Natural killer cell (primary cell): ENCODE measurements around the gene ANKRD29. TPM values are rescaled to one million over a fixed set of nuclear protein-coding genes. Genes with fewer than 3 reads are reported as not detected.

Experiments used
- ATAC-seq, 3 donors: fragments of 150-1000 bp in 2 of 3; fragments of 200-7000 bp in 1 of 3; cut with Tn5 transposase; 1 replicate in 1 of 3; 2 replicates in 2 of 3; pipeline ENCODE4 v1.10.0; 2021; ENCODE audit warnings: mild to moderate bottlenecking in 2 of 3, moderate library complexity in 2 of 3
- DNase-seq, 2 donors: peaks; one replicate each; pipeline versions ENCODE4 v3.0.0 to v3.0.0-alpha.2; 2013 to 2021; ENCODE audit warnings: mixed read lengths in 1 of 2
- H3K27ac ChIP-seq: one replicate; pipeline ENCODE4 v1.5.1; 2013; ENCODE audit warnings: mild to moderate bottlenecking, low read length
- H3K27me3 ChIP-seq: one replicate; pipeline ENCODE4 v1.6.1; 2013; ENCODE audit warnings: low read length; ENCODE audit not compliant: control insufficient read depth, insufficient read depth
- H3K36me3 ChIP-seq: one replicate; pipeline ENCODE4 v1.6.1; 2013; ENCODE audit warnings: low read length; ENCODE audit not compliant: control insufficient read depth, insufficient read depth
- H3K4me1 ChIP-seq: one replicate; pipeline ENCODE4 v1.6.1; 2013; ENCODE audit warnings: low read length; ENCODE audit not compliant: control insufficient read depth, insufficient read depth
- H3K4me3 ChIP-seq: one replicate; pipeline ENCODE4 v1.5.1; 2013; ENCODE audit warnings: low read length
- H3K9me3 ChIP-seq: one replicate; pipeline ENCODE4 v1.6.1; 2013; ENCODE audit warnings: low read length; ENCODE audit not compliant: control insufficient read depth, insufficient read depth
- H3K27ac Mint-ChIP-seq, 2 donors: one replicate each; pipeline ENCODE4 v1.8.0; 2022; ENCODE audit warnings: mild to moderate bottlenecking in 2 of 2, mixed read lengths in 2 of 2, moderate library complexity in 1 of 2
- H3K27me3 Mint-ChIP-seq, 2 donors: one replicate each; pipeline ENCODE4 v1.8.0; 2022; ENCODE audit warnings: low read depth in 2 of 2, mixed read lengths in 2 of 2
- H3K36me3 Mint-ChIP-seq: one replicate; pipeline ENCODE4 v1.8.0; 2022; ENCODE audit warnings: mixed read lengths
- H3K4me1 Mint-ChIP-seq, 2 donors: one replicate each; pipeline ENCODE4 v1.8.0; 2022; ENCODE audit warnings: mixed read lengths in 2 of 2
- H3K4me3 Mint-ChIP-seq: one replicate; pipeline ENCODE4 v1.8.0; 2022; ENCODE audit warnings: mild to moderate bottlenecking, moderate library complexity, mixed read lengths
- H3K9me3 Mint-ChIP-seq, 2 donors: one replicate each; pipeline ENCODE4 v1.8.0; 2022; ENCODE audit warnings: mixed read lengths in 2 of 2
- CTCF ChIP-seq: fragments of 200-600 bp; IDR thresholded peaks from one replicate; pipeline ENCODE4 v1.8.0; 2022; ENCODE audit warnings: antibody characterized with exemption
- WGBS: methylation state at CpG from one replicate; pipeline ENCODE4 v1.1.7; 2013; ENCODE audit warnings: missing lambda C conversion rate; ENCODE audit not compliant: insufficient coverage; 5-methylcytosine and 5-hydroxymethylcytosine counted together
- intact Hi-C: fragments of 100-400 bp; cut with micrococcal nuclease; formaldehyde crosslinking; loops from one replicate; pipeline ENCODE4 v1.14.2; 2022
- total RNA-seq, 4 donors: library from RNA; stranded (reverse); fragments of 120-200 nt in 1 of 4; gene quantifications; one replicate each; pipeline versions ENCODE4 v1.2.3 to v1.2.4, GENCODE V29; 2013 to 2022

ANKRD29 gene
- total RNA-seq, 3 donors from 2014 or later (not counting 1 experiment from before 2014, with no cell fraction given), result 0.35 to 0.45 TPM; not detected in 1

GRCh38 chr18:23573020-23573419 is 89.7 kb downstream of the ANKRD29 start:
- H3K27me3 Mint-ChIP-seq, result no peaks in the 10 kb centered on the region
- ATAC-seq, result no peak

GRCh38 chr18:23572570-23572969 is 90.1 kb downstream of the ANKRD29 start:
- no peak for TF ChIP-seq CTCF
- H3K4me3 Mint-ChIP-seq, result peak overlapping the region; percentile 61
- H3K4me3 ChIP-seq, result no peak overlapping the region
- no peaks in the 10 kb centered on the region for H3K9me3 Mint-ChIP-seq
- intact Hi-C loops, result loop anchor here (5.0 to 10.0 kb wide), 2 partner anchors 70 to 442 kb away; partner anchors contain the start of genes RMC1 and TTC39C
- peak overlapping the region; percentile 75 for H3K27ac ChIP-seq
- no peaks in the 10 kb centered on the region for H3K27me3 Mint-ChIP-seq
- H3K4me1 Mint-ChIP-seq, result peaks cover 67 to 76% of the 10 kb centered on the region in 2 donors
- DNase-seq (no peak), ATAC-seq (no peak)
- no peaks in the 10 kb centered on the region for H3K27me3 ChIP-seq
- H3K36me3 Mint-ChIP-seq, result peaks cover 17% of the 10 kb centered on the region
- WGBS, result 84% methylated on average over 5 of the region's 5 CpGs
- peak overlapping the region; percentile 94 to 99 for H3K27ac Mint-ChIP-seq
- H3K9me3 ChIP-seq, result no peaks in the 10 kb centered on the region
- peaks cover 58% of the 10 kb centered on the region for H3K4me1 ChIP-seq
- peaks cover 33% of the 10 kb centered on the region for H3K36me3 ChIP-seq

More at GRCh38 chr18:23573020-23573419, 89.7 kb downstream of the ANKRD29 start:
- Mint-ChIP-seq H3K4me3 (peak overlapping the region; percentile 91), H3K36me3 (peaks cover 12% of the 10 kb centered on the region), H3K9me3 (no peaks in the 10 kb centered on the region), H3K27ac (peak overlapping the region; percentile 94 to 99), H3K4me1 (peaks cover 67 to 76% of the 10 kb centered on the region in 2 donors)
- TF ChIP-seq CTCF, result no peak
- Histone ChIP-seq H3K36me3 (peaks cover 29% of the 10 kb centered on the region), H3K27ac (peak overlapping the region; percentile 75), H3K4me3 (no peak overlapping the region), H3K9me3 (no peaks in the 10 kb centered on the region), H3K4me1 (peaks cover 58% of the 10 kb centered on the region), H3K27me3 (no peaks in the 10 kb centered on the region)
- intact Hi-C loops, result loop anchor here (5.0 to 10.0 kb wide), 2 partner anchors 71 to 442 kb away; partner anchors contain the start of genes RMC1 and TTC39C
- 84% methylated on average over 4 of the region's 4 CpGs for WGBS
- DNase-seq, result no peak

- WGBS, result 63% methylated on average over 2 of the region's 2 CpGs
- peaks cover 39% of the 10 kb centered on the region for H3K36me3 ChIP-seq
- Mint-ChIP-seq H3K36me3 (peaks cover 22% of the 10 kb centered on the region), H3K27me3 (no peaks in the 10 kb centered on the region), H3K9me3 (no peaks in the 10 kb centered on the region), H3K27ac (peak overlapping the region; percentile 94 to 99), H3K4me3 (peak overlapping the region; percentile 61), H3K4me1 (peaks cover 67 to 76% of the 10 kb centered on the region in 2 donors)
- peak overlapping the region; percentile 75 for H3K27ac ChIP-seq
- H3K27me3 ChIP-seq, result no peaks in the 10 kb centered on the region
- peaks cover 58% of the 10 kb centered on the region for H3K4me1 ChIP-seq
- no peak overlapping the region for H3K4me3 ChIP-seq
- TF ChIP-seq CTCF, result no peak
- no peak for DNase-seq
- ATAC-seq, result no peak
- intact Hi-C loops, result loop anchor here (5.0 to 10.0 kb wide), 2 partner anchors 70 to 443 kb away; partner anchors contain the start of genes RMC1 and TTC39C
- H3K9me3 ChIP-seq, result no peaks in the 10 kb centered on the region
These were observed 90.7 kb downstream of the ANKRD29 start for GRCh38 chr18:23572012-23572411.
